Measurements from ENCODE around the gene ANXA9. TPM values are rescaled to one million over a fixed set of nuclear protein-coding genes. Genes with fewer than 3 reads are reported as not detected.

The ANXA9 gene
- total and polyA plus RNA-seq, 10 donors: 0.12 to 0.92 (median 0.29) TPM; not detected in 2

DNA sequence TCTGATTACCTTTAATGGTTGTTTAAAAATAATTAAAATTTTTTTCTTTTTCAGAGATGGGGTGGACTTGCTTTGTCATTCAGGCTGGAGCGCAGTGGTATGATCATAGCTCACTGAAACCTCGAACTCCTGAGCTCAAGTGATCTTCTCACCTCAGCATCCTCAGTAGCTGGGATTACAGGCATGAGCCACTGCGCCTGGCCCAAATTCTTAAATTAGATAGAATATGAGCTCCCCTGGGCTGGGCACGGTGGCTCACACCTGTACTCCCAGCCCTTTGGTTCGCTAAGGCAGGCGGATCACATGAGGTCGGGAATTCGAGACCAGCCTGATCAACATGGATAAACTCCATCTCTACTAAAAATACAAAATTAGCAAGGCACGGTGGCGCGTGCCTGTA lies 24.4 kb upstream of the ANXA9 start:
- WGBS, 5 donors: 94 to 98% (median 97%) methylated on average over 11 of the region's 11 CpGs
- Histone ChIP-seq H3K27ac (no peak overlapping the region), H3K4me1 (peaks cover 0 to 7% (median 2%) of the 10 kb centered on the region in 6 donors), H3K9me3 (no peaks in the 10 kb centered on the region), H3K36me3 (peaks cover 0 to 100% (median 89%) of the 10 kb centered on the region in 6 donors), H3K27me3 (replicated peaks in 1 of 7) (no peaks in the 10 kb centered on the region), H3K4me3 (no peak overlapping the region)
- peak; percentile 37 for DNase-seq
- TF ChIP-seq POLR2AphosphoS5 (IDR thresholded peaks at IDR 0.05): no peak
- TF ChIP-seq, protein P1, sequence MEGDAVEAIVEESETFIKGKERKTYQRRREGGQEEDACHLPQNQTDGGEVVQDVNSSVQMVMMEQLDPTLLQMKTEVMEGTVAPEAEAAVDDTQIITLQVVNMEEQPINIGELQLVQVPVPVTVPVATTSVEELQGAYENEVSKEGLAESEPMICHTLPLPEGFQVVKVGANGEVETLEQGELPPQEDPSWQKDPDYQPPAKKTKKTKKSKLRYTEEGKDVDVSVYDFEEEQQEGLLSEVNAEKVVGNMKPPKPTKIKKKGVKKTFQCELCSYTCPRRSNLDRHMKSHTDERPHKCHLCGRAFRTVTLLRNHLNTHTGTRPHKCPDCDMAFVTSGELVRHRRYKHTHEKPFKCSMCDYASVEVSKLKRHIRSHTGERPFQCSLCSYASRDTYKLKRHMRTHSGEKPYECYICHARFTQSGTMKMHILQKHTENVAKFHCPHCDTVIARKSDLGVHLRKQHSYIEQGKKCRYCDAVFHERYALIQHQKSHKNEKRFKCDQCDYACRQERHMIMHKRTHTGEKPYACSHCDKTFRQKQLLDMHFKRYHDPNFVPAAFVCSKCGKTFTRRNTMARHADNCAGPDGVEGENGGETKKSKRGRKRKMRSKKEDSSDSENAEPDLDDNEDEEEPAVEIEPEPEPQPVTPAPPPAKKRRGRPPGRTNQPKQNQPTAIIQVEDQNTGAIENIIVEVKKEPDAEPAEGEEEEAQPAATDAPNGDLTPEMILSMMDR (IDR thresholded peaks at IDR 0.05 in 8 of 11, conservative IDR thresholded peaks at IDR 0.05 in 3 of 11): no peak
- intact Hi-C loops (cut with DNase I; ENCODE audit: low total_unique reads): no loop called here

- Histone ChIP-seq H3K27me3 (replicated peaks in 1 of 7) (no peaks in the 10 kb centered on the region), H3K27ac (no peak overlapping the region), H3K36me3 (peaks cover 0 to 100% (median 91%) of the 10 kb centered on the region in 6 donors), H3K4me1 (peaks cover 0 to 17% (median 2%) of the 10 kb centered on the region in 6 donors), H3K9me3 (no peaks in the 10 kb centered on the region), H3K4me3 (no peak overlapping the region)
- peak; percentile 54 for DNase-seq
- 94 to 99% (median 98%) methylated on average over 7 of the region's 7 CpGs for WGBS, 5 donors
- TF ChIP-seq, protein P1 (IDR thresholded peaks at IDR 0.05 in 8 of 11, conservative IDR thresholded peaks at IDR 0.05 in 3 of 11): no peak
- TF ChIP-seq POLR2A (IDR thresholded peaks at IDR 0.05): no peak
- TF ChIP-seq POLR2AphosphoS5 (IDR thresholded peaks at IDR 0.05): no peak
- intact Hi-C loops (cut with DNase I; ENCODE audit: low total_unique reads): no loop called here
These were observed 21.4 kb upstream of the ANXA9 start for GRCh38 chr1:150960646-150961045.

GRCh38 chr1:150961756-150962155 lies 20.3 kb upstream of the ANXA9 start:
- no peak for DNase-seq
- peak overlapping the region in 1 of 8 donors; percentile 34 for H3K27ac ChIP-seq
- H3K4me1 ChIP-seq: peaks cover 0 to 17% (median 2%) of the 10 kb centered on the region in 6 donors
- no peaks in the 10 kb centered on the region for H3K9me3 ChIP-seq
- peaks cover 0 to 100% (median 99%) of the 10 kb centered on the region in 6 donors for H3K36me3 ChIP-seq
- WGBS, 5 donors: 68 to 80% (median 71%) methylated on average over 4 of the region's 4 CpGs
- no peak overlapping the region for H3K4me3 ChIP-seq
- intact Hi-C loops (cut with DNase I; ENCODE audit: low total_unique reads): no loop called here
- no peaks in the 10 kb centered on the region for H3K27me3 ChIP-seq (replicated peaks in 1 of 7)
- TF ChIP-seq POLR2A (IDR thresholded peaks at IDR 0.05) (no peak), POLR2AphosphoS5 (IDR thresholded peaks at IDR 0.05) (no peak)
- TF ChIP-seq, protein P1 (IDR thresholded peaks at IDR 0.05 in 8 of 11, conservative IDR thresholded peaks at IDR 0.05 in 3 of 11): no peak

DNA sequence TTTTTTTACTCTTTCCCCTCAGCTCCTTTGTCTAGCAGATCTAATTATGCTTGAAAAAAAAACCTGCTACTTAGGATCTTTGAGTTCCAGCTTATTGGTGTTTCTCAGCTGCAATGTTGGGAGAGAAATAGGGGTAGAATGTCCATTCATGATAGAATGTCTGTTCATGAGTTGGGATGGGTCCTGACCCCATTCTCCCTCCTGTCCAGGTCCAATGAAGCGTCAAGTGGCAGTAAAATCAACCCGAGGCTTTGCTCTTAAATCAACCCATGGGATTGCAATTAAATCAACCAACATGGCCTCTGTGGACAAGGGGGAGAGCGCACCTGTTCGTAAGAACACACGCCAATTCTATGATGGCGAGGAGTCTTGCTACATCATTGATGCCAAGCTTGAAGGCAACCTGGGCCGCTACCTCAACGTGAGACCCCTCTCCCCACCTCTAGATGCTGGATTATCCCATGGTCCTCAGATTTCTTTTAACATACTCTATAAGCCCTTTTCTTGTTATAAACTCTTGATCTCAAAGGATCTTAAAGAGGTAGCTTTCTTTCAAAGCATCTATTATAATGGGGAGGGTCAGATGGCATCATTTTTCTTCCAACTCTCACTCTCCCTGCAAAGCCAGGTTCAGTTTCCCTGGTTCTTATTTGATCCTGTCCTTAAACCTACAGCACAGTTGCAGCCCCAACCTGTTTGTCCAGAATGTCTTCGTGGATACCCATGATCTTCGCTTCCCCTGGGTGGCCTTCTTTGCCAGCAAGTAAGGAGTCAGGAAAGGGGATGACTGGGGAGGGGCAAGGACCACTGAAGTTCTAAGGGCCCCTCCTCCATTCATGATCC lies 18.6 kb upstream of the ANXA9 start:
- Histone ChIP-seq H3K9me3 (no peaks in the 10 kb centered on the region), H3K4me3 (no peak overlapping the region), H3K36me3 (peaks cover 0 to 100% (median 100%) of the 10 kb centered on the region in 6 donors), H3K4me1 (peaks cover 0 to 17% (median 2%) of the 10 kb centered on the region in 6 donors), H3K27ac (peak overlapping the region in 2 of 8 donors; percentile 27 to 34), H3K27me3 (replicated peaks in 1 of 7) (no peaks in the 10 kb centered on the region)
- 92 to 94% (median 92%) methylated on average over 10 of the region's 10 CpGs for WGBS, 5 donors
- TF ChIP-seq POLR2AphosphoS5 (IDR thresholded peaks at IDR 0.05): peak in 1 of 3 donors; percentile 40
- TF ChIP-seq, protein P1 (IDR thresholded peaks at IDR 0.05 in 8 of 11, conservative IDR thresholded peaks at IDR 0.05 in 3 of 11): no peak
- intact Hi-C loops (cut with DNase I; ENCODE audit: low total_unique reads): no loop called here
- DNase-seq: peak; percentile 11

Data from spleen (tissue), 11 donors.